Measurements from ENCODE around the gene MCAM.

Gene MCAM

DNA sequence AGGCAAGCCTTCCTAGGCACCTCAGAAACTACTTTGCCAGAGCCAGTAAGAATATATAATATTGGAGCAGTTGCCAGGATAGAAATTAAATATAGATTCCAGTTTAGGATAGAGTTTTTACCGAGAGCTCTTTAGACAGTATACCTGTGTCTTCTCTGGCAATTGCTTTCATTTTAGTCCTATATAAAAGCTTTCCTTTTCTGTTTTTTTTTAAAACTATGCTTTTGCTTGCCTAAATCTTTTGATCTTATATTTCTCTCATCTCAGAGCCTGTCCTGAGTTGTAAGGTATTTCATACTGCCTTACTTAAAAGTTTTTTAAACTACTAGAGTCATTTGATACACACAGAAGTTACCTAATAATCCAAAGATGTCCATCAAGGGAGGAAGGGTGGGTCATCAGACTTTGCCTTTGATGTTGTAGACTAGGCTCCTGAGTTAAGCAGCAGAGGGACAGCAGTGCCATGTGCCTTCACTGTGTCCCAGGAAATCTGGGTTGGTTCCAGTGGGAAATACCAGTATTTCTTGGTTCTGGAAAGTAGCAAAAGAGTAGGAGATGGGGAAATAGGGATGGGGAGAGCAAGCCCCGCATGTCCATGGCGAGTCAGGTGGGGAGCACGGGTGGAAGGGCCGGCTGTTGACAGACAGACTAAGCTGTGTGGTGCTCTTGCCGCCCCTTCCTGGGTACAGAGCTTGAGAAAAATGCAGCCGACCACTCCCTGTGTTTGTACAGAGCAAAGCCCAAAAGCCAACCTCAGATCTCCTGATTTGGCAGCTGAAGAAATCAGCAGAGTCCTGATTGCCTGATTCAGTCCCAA, 11.2 kb downstream of the MCAM start:
- no peak for DNase-seq

DNA sequence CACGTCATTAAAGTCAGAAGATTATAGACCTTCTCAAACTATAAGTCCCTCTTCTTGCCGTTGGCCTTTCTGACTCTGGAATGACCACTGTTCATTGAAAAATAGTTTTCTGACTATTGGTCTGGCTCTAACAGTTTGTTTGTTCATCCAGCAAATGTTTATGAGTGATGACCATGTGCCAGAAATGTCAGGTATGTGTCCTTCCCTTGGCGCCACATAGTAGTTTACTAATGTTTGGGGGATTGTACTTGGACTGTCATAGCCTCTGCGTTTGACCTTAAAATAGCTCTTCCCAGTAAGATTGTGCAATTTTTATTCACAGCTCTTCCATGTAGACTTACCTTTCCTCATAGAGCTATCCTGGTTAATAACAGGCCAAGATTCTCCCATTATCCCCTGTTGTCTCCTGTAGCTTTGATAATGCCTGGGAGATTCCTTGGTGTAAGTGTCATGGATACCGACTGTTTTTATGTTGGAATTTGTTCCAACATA, 13.7 kb downstream of the MCAM start:
- no peak for DNase-seq

DNA sequence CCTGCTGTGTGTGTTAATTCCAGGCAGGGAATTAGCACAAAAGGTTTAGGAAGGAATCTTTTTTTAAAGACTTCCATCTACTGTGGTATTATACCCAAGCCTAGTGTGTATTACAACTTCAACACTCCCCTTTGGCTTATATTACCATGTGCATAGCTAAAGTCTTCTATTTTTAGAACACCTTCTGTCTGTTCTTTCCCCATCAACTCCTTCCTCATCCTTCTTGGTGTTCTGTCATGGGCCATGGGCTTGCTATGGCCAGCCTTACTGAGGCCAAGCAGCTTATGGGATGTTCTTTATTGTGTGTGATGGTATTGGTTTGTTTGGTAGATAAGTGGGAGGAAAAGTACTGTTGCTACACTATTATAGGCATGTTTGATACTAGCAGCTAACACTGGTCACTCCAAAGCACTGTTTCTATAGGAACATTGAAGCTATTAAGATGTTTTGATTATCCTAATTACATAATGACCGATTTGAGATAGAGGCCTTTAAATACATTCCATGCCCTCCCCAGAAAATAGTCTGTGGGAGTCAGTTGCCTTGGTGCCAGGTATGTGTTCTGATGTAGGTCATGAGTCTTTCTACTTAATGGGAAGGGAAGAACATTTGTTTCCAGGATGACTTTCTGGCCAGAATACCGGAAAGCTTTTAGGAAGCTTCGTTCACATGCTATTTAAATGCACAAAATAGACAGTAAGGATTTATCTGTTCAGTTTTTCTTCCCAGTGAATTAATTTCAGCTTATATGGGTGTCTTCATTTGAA, 16.5 kb downstream of the MCAM start:
- no peak for DNase-seq

DNA sequence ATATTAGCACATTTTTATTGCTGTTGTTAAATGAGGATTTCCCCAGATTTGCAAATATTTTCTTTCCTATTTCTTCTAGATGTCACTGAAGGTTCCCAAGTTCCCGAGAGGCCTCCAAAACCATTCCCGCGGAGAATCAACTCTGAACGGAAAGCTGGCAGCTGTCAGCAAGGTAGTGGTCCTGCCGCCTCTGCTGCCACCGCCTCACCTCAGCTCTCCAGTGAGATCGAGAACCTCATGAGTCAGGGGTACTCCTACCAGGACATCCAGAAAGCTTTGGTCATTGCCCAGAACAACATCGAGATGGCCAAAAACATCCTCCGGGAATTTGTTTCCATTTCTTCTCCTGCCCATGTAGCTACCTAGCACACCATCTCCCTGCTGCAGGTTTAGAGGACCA, 17.5 kb downstream of the MCAM start:
- DNase-seq: no peak

DNA sequence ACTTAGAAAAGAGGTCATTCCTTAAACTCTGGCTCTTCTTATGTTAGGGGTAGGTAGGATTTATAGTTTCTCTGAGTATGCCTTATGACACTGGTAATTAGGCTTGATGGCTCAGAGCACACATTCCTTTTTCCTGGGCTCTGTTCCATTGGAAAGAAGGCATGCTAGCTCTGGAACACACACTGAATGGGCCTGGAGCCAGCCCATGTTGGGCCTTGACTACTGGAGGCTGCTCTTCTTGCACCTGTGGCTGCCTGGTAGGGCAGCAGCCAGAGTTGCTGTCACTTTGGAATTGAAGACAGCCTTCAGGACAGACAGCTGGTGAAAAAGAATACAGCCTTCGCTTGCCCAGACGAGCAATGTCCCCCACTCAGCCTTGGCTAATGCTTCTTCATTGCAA, 18.2 kb downstream of the MCAM start:
- no peak for DNase-seq

DNA sequence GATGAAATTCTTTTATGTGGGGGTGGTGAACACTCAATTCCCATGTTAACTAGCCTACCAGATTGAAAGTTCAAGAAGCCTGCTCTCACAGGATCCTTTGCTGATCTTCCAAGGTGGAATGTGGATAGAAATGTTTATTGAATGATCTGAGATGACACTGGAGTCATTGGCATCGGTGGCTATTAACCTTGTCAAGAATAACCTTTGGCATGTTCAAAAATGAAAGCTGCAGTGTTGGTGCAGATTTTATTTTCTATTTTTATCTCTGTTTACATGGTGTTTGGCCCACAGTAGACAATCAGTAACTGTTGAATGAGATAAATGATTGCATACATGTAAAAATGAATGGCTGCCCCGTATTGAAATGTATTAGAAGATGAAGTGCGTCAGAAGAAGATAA, 19.0 kb downstream of the MCAM start:
- no peak for DNase-seq

- DNase-seq: no peak
These were observed 21.8 kb downstream of the MCAM start for GRCh38 chr11:119295178-119295577.

- no peak for DNase-seq
These were observed 23.5 kb downstream of the MCAM start for GRCh38 chr11:119293461-119293860.

DNA sequence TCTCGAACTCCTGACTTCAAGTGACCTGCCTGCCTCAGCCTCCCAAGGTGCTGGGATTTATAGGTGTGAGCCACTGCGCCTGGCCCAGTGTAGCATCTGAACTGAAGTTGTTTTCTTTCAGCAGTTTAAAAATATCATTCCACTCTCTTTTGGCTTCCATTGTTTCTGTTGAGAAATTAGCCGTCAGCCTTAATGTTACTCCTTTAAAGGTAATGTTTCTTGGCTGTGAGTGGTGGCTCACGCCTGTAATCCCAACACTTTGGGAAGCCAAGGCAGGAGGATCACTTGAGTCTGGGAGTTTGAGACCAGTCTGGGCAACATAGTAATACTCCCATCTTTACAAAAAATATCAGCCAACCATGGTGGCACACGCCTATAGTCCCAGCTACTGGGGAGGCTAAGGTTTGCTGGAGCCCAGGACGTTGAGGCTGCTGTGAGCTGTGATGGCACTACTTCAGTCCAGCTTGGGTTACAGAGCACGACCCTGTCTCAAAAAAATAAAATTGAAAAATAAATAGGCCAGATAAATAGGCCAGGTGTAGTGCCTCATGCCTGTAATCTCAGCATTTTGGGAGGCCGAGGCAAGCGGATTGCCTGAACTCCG, 25.9 kb downstream of the MCAM start:
- no peak for DNase-seq

- no peak for DNase-seq
These were observed 28.7 kb downstream of the MCAM start for GRCh38 chr11:119288219-119288618.

DNA sequence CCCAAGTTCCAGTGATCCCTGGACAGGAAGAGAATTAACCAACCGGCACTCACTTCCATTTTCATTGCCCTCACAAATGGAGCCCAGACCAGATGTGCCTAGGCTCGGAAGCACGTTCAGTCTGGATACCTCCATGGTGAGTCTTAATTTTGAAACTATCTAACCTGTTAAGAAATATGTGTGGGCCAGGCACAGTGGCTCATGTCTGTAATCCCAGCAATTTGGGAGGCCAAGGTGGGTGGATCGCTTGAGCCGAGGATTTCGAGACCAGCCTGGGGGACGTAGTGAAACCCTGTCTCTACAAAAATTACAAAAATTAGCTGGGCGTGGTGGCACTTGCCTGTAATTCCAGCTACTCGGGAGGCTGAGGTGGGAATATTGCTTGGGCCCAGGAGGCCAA, 31.5 kb downstream of the MCAM start:
- DNase-seq: no peak

- DNase-seq: no peak
These were observed 32.4 kb downstream of the MCAM start for GRCh38 chr11:119284344-119285157.

GRCh38 chr11:119282495-119282894, 34.4 kb downstream of the MCAM start:
- no peak for DNase-seq

- DNase-seq: no peak
These were observed 39.3 kb downstream of the MCAM start for GRCh38 chr11:119277660-119278059.

DNA sequence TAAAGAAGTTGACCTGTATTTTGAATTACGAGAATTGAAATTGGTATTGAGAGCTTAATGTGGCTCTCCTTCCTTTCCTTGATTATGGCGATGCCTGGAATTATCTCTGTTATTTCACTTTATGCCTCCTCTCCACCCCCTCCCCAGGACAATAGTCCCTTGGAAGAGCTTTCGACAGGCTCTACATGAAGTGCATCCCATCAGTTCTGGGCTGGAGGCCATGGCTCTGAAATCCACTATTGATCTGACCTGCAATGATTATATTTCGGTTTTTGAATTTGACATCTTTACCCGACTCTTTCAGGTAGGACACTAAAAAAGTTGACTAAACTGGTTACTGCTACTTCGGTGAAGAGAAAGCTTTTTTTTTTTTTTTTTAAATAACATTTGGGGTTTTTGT, 43.2 kb downstream of the MCAM start:
- no peak for DNase-seq

DNA sequence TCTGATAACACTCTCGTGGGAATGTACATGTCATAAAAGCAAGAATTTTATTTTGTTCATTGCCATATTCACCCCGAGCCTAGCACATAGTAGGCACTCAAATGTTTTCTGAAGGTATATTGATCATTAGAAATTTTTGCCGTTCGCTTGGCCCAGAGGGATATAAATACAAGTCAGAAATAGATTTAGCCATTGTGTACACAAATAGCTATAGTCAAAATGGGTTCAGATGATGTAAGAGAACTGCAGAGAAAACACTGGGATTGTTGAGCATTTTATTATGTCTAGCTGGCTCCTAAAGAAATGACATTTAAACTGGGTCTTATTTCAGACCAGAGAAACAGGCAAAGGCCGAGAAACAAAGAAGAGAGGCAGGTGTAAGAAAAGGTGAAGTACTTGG, 49.3 kb downstream of the MCAM start:
- DNase-seq: no peak

DNA sequence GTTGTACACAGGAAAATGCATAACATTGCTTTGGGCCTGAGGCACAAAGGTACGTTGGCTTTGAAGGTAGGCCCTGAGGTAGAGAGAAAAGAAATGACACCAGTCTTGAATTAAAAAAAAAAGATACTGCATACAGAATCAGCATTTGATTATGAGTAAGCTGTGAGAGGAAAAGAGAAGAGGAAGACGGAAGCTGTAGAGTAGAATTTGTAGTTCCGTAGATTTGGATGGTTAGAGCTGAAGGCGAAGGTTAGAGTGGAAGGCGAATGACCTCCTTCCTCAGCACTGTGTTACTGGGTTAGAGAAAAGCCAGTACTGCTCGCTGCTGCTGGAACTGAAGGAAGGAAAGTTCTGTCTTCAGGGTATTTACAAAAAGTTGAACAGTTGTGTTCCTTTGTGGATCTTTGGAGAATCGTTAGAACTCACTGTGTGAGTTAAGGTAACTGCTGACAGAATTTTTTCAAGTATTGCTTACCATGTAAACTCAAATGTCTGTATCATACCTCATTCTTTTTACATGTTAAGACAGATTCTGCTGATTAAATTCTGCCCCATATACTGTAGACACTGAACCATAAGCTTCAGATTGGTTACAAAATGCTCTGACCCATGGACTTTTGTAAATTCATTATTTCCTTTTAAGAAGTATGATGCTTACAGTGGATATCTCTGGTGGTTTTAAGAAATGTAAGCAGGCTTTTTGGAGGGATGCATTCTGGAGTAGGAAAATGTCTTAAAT, 50.2 kb downstream of the MCAM start:
- DNase-seq: no peak

GRCh38 chr11:119266063-119266462, 50.9 kb downstream of the MCAM start:
- DNase-seq: no peak

DNA sequence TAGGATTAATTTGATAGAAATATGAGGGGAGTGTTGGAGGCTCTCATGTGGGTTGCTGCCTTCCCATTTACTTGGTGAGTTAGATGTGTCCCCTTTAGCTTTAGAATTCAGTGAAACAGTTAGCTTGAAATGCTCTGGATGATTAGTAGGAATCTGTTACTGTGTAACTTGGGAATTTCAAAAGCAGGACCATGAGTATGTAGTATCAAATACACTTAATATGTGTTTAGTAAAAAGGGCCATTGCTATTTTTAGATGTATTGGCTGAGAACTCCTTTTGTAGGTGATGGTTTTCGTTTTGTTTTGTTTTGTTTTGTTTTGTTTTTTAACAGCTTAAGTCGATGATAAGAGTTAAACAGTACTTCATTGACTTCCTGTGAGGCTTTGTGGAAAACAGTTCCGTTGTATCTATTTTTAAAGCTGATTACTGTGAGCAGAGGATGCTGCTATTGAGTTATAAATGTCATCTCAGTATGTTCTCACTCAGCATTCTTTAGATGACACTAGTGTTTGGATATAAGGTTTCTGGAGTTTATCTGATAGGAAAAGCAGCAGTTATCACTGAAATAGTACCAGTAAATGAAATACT, 53.5 kb downstream of the MCAM start:
- DNase-seq: no peak

- no peak for DNase-seq
These were observed 54.1 kb downstream of the MCAM start for GRCh38 chr11:119262668-119263351.

DNA sequence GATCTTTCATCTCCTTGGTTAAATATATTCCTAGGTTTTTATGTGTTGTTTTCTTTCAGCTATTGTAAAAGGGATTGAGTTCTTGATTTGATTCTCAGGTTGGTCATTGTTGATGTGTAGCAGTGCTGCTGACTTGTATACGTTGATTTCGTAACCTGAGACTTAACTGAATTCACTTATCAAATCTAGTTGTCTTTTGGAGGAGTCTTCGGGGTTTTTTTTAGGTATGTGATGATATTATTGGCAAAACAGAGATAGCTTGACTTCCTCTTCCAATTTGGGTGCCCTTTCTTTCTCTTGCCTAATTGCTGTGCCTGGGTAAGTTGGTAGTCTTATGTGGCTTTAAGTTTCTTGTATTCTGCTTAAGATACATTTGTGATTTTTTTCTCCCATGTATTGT, 57.9 kb downstream of the MCAM start:
- DNase-seq: no peak
